H1 (cell line): ENCODE results near the gene FZD8. TPM values are rescaled to one million over a fixed set of nuclear protein-coding genes. Genes with fewer than 3 reads are reported as not detected.

Experiments
- CTCF ChIA-PET: fragments of 300-600 bp; sonication (Branson Sonifier 250); formaldehyde crosslinking; loops from one replicate; lab custom pipeline; 2021; ENCODE audit not compliant: partially characterized antibody; lab: Charles Lee
- POLR2A ChIA-PET: fragments of 300-600 bp; sonication (Branson Sonifier 250); formaldehyde crosslinking; loops from one replicate; lab custom pipeline; 2021; ENCODE audit warnings: inconsistent platforms; ENCODE audit not compliant: partially characterized antibody; lab: Charles Lee
- DNase-seq, 2 experiments: peaks; one replicate each; pipeline versions ENCODE4 v3.0.0 to v3.0.0-alpha.2; 2010 to 2022; ENCODE audit warnings: low spot score in 2 of 2, low read depth in 1 of 2, mixed read lengths in 1 of 2
- FAIRE-seq: peaks from 2 replicates; lab custom pipeline; 2011; peaks lifted over from hg19 to GRCh38; lab: Jason Lieb, UNC
- H2AFZ ChIP-seq: 2 replicates; pipeline ENCODE4 v1.8.1; 2012; ENCODE audit warnings: low read length, inconsistent platforms
- H2AK5ac ChIP-seq: 2 replicates; pipeline ENCODE4 v1.6.1; 2013; ENCODE audit warnings: low read depth, low read length
- H2BK120ac ChIP-seq: replicated peaks from 2 replicates; pipeline ENCODE3; 2013; ENCODE audit warnings: low read depth, low read length, inconsistent platforms
- H2BK12ac ChIP-seq: 2 replicates; pipeline ENCODE4 v1.6.1; 2013; ENCODE audit warnings: low read depth, low read length
- H2BK15ac ChIP-seq: 2 replicates; pipeline ENCODE4 v1.6.1; 2013; ENCODE audit warnings: low read length
- H2BK20ac ChIP-seq: 2 replicates; pipeline ENCODE4 v1.6.1; 2013; ENCODE audit warnings: low read length
- H2BK5ac ChIP-seq: 2 replicates; pipeline ENCODE4 v1.6.1; 2013; ENCODE audit warnings: low read depth, low read length
- H3K14ac ChIP-seq: 2 replicates; pipeline ENCODE4 v1.6.1; 2013; ENCODE audit warnings: inconsistent platforms; ENCODE audit not compliant: insufficient read length
- H3K18ac ChIP-seq: 2 replicates; pipeline ENCODE4 v1.6.1; 2013; ENCODE audit warnings: low read length; ENCODE audit errors: extremely low read depth
- H3K23ac ChIP-seq: 2 replicates; pipeline ENCODE4 v1.6.1; 2013; ENCODE audit warnings: inconsistent platforms; ENCODE audit not compliant: insufficient read length
- H3K23me2 ChIP-seq: 2 replicates; pipeline ENCODE4 v1.6.1; 2013; ENCODE audit warnings: low read depth, low read length
- H3K27ac ChIP-seq: 2 replicates; pipeline ENCODE4 v1.6.1; 2011; ENCODE audit warnings: low read depth, low read length, inconsistent platforms
- H3K27me3 ChIP-seq, 4 experiments: replicated peaks in 1 of 4; 1 replicate in 1 of 4; 2 replicates in 3 of 4; pipeline versions ENCODE4 v1.6.1 to v1.8.1; 2011 to 2013; ENCODE audit warnings: low read length in 3 of 4, mild to moderate bottlenecking in 3 of 4, inconsistent platforms in 2 of 4, mixed read lengths in 2 of 4, moderate library complexity in 1 of 4; ENCODE audit not compliant: control insufficient read depth in 3 of 4, insufficient read depth in 3 of 4; ENCODE audit errors: extremely low read depth in 1 of 4
- H3K36me3 ChIP-seq, 4 experiments: 2 replicates each; pipeline versions ENCODE4 v1.6.1 to v1.8.1; 2011 to 2013; ENCODE audit warnings: mild to moderate bottlenecking in 4 of 4, low read length in 3 of 4, moderate library complexity in 2 of 4, control low read depth in 1 of 4, inconsistent platforms in 1 of 4; ENCODE audit not compliant: insufficient read depth in 4 of 4, control insufficient read depth in 2 of 4
- H3K4ac ChIP-seq: replicated peaks from 2 replicates; pipeline ENCODE3; 2013; ENCODE audit warnings: low read length, low read depth, mixed read lengths, inconsistent platforms; ENCODE audit not compliant: insufficient read length
- H3K4me1 ChIP-seq, 4 experiments: replicated peaks in 1 of 4; 1 replicate in 1 of 4; 2 replicates in 3 of 4; pipeline versions ENCODE4 v1.6.1 to v1.8.1; 2011 to 2013; ENCODE audit warnings: low read length in 3 of 4, inconsistent platforms in 2 of 4, mixed read lengths in 1 of 4; ENCODE audit not compliant: insufficient read depth in 4 of 4, control insufficient read depth in 3 of 4
- H3K4me2 ChIP-seq, 2 experiments: 2 replicates each; pipeline versions ENCODE4 v1.6.1 to v1.8.1; 2011 to 2013; ENCODE audit warnings: low read depth in 2 of 2, low read length in 2 of 2, control low read depth in 1 of 2, inconsistent platforms in 1 of 2, mild to moderate bottlenecking in 1 of 2; ENCODE audit not compliant: insufficient read depth in 1 of 2
- H3K4me3 ChIP-seq, 4 experiments: fragments of 200-600, 300-600 bp in 1 of 4; sonication (generic), shearing (Covaris generic), sonication (Bioruptor Twin) in 1 of 4; 2 replicates each; pipeline versions ENCODE4 v1.5.1 to v1.8.1; 2011 to 2016; ENCODE audit warnings: low read length in 4 of 4, low read depth in 3 of 4, control low read depth in 2 of 4, inconsistent platforms in 2 of 4, mild to moderate bottlenecking in 2 of 4, mixed read lengths in 1 of 4, moderate library complexity in 1 of 4; ENCODE audit not compliant: insufficient read depth in 2 of 4; ENCODE audit errors: extremely low read depth in 1 of 4
- H3K56ac ChIP-seq: replicated peaks from 2 replicates; pipeline ENCODE3; 2013; ENCODE audit warnings: low read depth, mild to moderate bottlenecking, mixed read lengths, low read length, inconsistent platforms; ENCODE audit not compliant: insufficient read length
- H3K79me1 ChIP-seq: 2 replicates; pipeline ENCODE4 v1.6.1; 2013; ENCODE audit warnings: low read depth, low read length, control low read depth
- H3K79me2 ChIP-seq, 2 experiments: 2 replicates each; pipeline versions ENCODE4 v1.6.1 to v1.8.1; 2012 to 2013; ENCODE audit warnings: low read length in 2 of 2, mild to moderate bottlenecking in 2 of 2, inconsistent platforms in 1 of 2; ENCODE audit not compliant: insufficient read depth in 2 of 2, control insufficient read depth in 1 of 2
- H3K9ac ChIP-seq, 4 experiments: replicated peaks in 1 of 4; 1 replicate in 1 of 4; 2 replicates in 3 of 4; pipeline versions ENCODE4 v1.6.1 to v1.8.1; 2011 to 2013; ENCODE audit warnings: low read depth in 3 of 4, low read length in 3 of 4, control low read depth in 2 of 4, mild to moderate bottlenecking in 2 of 4, moderate library complexity in 2 of 4, inconsistent platforms in 1 of 4; ENCODE audit errors: extremely low read depth in 1 of 4
- H3K9me3 ChIP-seq, 2 experiments: 2 replicates each; pipeline versions ENCODE4 v1.6.1 to v1.8.1; 2012 to 2013; ENCODE audit warnings: mild to moderate bottlenecking in 2 of 2, moderate library complexity in 2 of 2, control low read depth in 1 of 2, inconsistent platforms in 1 of 2, low read depth in 1 of 2, low read length in 1 of 2, mixed read lengths in 1 of 2; ENCODE audit not compliant: insufficient read depth in 2 of 2
- H4K20me1 ChIP-seq, 2 experiments: replicated peaks in 1 of 2; 2 replicates each; pipeline versions ENCODE3 to v1.8.1; 2011 to 2013; ENCODE audit warnings: inconsistent platforms in 2 of 2, low read length in 2 of 2, mild to moderate bottlenecking in 1 of 2; ENCODE audit not compliant: insufficient read depth in 2 of 2, control insufficient read depth in 1 of 2
- H4K5ac ChIP-seq: 2 replicates; pipeline ENCODE4 v1.6.1; 2013; ENCODE audit warnings: low read length, low read depth, mixed read lengths, inconsistent platforms; ENCODE audit not compliant: insufficient read length
- H4K8ac ChIP-seq: 2 replicates; pipeline ENCODE4 v1.8.0; 2013; ENCODE audit warnings: mild to moderate bottlenecking, moderate library complexity, low read length, inconsistent platforms; ENCODE audit not compliant: insufficient read depth; ENCODE audit errors: extremely low read depth
- H4K91ac ChIP-seq: replicated peaks from 2 replicates; pipeline ENCODE3; 2013; ENCODE audit warnings: low read length, mixed read lengths, inconsistent platforms; ENCODE audit not compliant: insufficient read length
- CREB1 ChIP-seq: IDR thresholded peaks from 2 replicates; pipeline ENCODE4 v1.6.1; 2012; ENCODE audit warnings: inconsistent platforms
- EP300 ChIP-seq, 2 experiments: IDR thresholded peaks; 1 replicate in 1 of 2; 2 replicates in 1 of 2; pipeline ENCODE4 v1.6.1; 2011 to 2012; ENCODE audit warnings: low read depth in 2 of 2, low read length in 2 of 2, mild to moderate bottlenecking in 2 of 2, borderline replicate concordance in 1 of 2, inconsistent platforms in 1 of 2, moderate library complexity in 1 of 2
- WGBS, 2 experiments: shearing (Covaris generic) in 1 of 2; methylation state at CpG; one replicate each; pipeline versions ENCODE4 v1.1.6 to v1.1.7; 2013 to 2015; ENCODE audit warnings: low lambda C conversion rate in 2 of 2, mixed read lengths in 2 of 2, inconsistent platforms in 1 of 2, low coverage in 1 of 2, missing lambda C conversion rate in 1 of 2; ENCODE audit not compliant: insufficient replicate concordance in 2 of 2, insufficient coverage in 1 of 2, insufficient read length in 1 of 2; ENCODE audit errors: extremely low coverage in 1 of 2, missing lambda C conversion rate in 1 of 2; 5-methylcytosine and 5-hydroxymethylcytosine counted together
- polyA plus RNA-seq, 7 experiments: library from polyadenylated mRNA; depleted of rRNA in 3 of 7; stranded (reverse) in 5 of 7; unstranded in 2 of 7; fragments of >200 nt in 5 of 7; fragments of 200-250 nt in 2 of 7; gene quantifications; 1 replicate in 5 of 7; 2 replicates in 1 of 7; 4 replicates in 1 of 7; pipeline versions ENCODE4 v1.2.1 to v1.2.3, GENCODE V29; 2011 to 2013; ENCODE audit warnings: missing spikeins in 2 of 7, mixed read lengths in 2 of 7
- total RNA-seq: library from RNA; stranded (reverse); fragmentation: NEBNext Ultra II Directional; extraction: Animal tissue kit (Norgen Biotek cat#: 25700); gene quantifications from 2 replicates; pipeline ENCODE4 v1.2.1, GENCODE V29; 2021

Gene FZD8
- total and polyA plus RNA-seq, 2 of the 8 experiments (the other 6 are each of a cell fraction or from before 2014, with no cell fraction given): 4.8 to 7.1 TPM

GRCh38 chr10:35598379-35598778, 43.7 kb downstream of the FZD8 start:
- Histone ChIP-seq H3K27ac (no peak overlapping the region), H4K8ac (no peak overlapping the region), H3K23me2 (peaks cover 5% of the 10 kb centered on the region; the same call in 1 of the 2 replicates), H3K9me3 (no peaks in the 10 kb centered on the region), H2AK5ac (no peak overlapping the region), H2BK120ac (peak overlapping the region; percentile 43), H3K27me3 (no peaks in the 10 kb centered on the region), H4K5ac (no peak overlapping the region), H2BK15ac (no peak overlapping the region; the same call in 1 of the 2 replicates), H2BK12ac (0 out of 2 replicates have a peak overlapping the region, but pooled peaks have one; percentile 87), H4K91ac (no peak overlapping the region), H2AFZ (no peak overlapping the region), H3K14ac (no peak overlapping the region), H2BK5ac (0 out of 2 replicates have a peak overlapping the region, but pooled peaks have one; percentile 24), H3K36me3 (no peaks in the 10 kb centered on the region), H3K79me1 (no peaks in the 10 kb centered on the region), H3K4me1 (peaks cover 6 to 17% (median 12%) of the 10 kb centered on the region in 4 experiments; a peak in 6 of 7 replicates), H3K4me2 (no peak overlapping the region), H3K18ac (no peak overlapping the region), H3K79me2 (no peaks in the 10 kb centered on the region), H2BK20ac (no peak overlapping the region), H3K23ac (no peak overlapping the region), H3K4ac (no peak overlapping the region), H3K4me3 (no peak overlapping the region), H3K56ac (no peak overlapping the region), H3K9ac (no peak overlapping the region), H4K20me1 (no peaks in the 10 kb centered on the region)
- DNase-seq (no peak), FAIRE-seq (peak; percentile 19)
- POLR2A ChIA-PET: no interaction called here
- CTCF ChIA-PET: interaction anchor here (1.0 to 2.1 kb wide), 3 partner anchors 14 to 37 kb away, joined by 3 to 5 read pairs (median 4); no protein-coding TSS in a partner anchor
- 78% methylated on average over 6 of the region's 6 CpGs; no CpG with 5 or more reads in 1 of the 2 experiments for WGBS, 2 experiments
- no peak for TF ChIP-seq EP300 (IDR thresholded peaks at IDR 0.05; ENCODE audit: borderline replicate concordance in 1 of 2, low read depth in 2 of 2, low read length in 2 of 2)
- no peak for TF ChIP-seq CREB1
